HL-60/S4 treated with phorbol 12-myristate 13-acetate at 8.2 ng/mL for 4 days and 3 days (cell line): ENCODE measurements around the gene RPTN.
"Not testable (repeated sequence)": the region's sequence is repeated elsewhere in the genome, so short reads cannot be mapped to it uniquely, and the experiment has no call there.

Source experiments
- in situ Hi-C: fragments of 300-500 bp; cut with MboI; formaldehyde crosslinking; loops from 2 replicates; pipeline ENCODE4 v1.15.0; 2022; ENCODE audit warnings: low sequenced_read_pairs

RPTN gene

DNA sequence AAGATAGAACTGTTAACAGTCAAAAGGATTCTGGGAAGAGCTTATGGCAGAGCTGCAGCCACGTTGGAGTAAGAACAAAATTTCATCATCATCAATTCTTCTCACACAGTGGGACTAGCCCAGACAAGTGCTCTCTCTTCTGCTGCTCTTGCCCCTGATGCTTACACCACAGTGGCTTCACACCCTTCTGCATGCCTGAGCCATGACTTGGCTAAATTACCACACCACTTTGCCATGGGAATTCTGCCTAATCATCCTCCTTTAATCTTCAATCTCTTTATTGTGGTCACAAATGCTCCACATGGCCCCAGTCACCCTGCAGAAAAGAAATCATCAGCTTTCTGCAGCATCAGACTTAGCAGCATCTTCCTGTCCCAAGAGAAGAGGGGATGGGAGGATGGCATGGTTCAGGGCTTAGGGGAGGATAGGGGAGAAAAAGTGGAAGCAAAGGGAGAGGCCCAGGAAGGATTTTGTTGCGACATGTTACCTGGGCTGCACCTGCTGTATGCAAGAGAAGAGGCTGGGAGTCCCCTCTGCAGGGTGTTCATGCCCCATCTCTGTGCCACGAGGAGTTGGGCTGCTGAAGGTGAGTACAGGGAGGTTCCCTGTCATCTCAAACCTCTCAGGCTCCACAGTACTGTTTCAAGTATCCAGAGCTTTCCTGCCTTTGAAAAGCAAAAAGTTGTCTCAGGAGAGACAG, 9.0 kb upstream of the RPTN start:
- in situ Hi-C loops = no loop called here

DNA sequence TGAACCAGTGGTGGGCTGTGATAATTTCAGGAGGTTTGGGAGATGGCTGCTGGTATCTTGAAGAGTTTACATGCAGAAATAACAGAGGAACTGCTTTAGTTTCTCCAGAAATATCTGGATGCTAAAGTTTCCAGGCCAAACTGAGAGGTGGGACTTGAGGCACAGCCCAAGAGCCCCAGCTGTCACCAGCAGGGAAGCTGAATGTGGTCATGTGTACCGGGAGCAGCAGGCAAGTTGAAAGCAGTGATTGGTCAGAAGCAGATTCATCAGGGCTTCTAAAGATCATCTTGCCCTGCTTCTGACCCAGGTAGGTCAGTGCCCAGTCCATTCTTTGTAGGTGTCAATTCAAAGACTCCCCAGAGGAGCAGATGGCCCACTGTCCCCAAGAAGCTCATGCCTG, 7.9 kb upstream of the RPTN start:
- in situ Hi-C loops = no loop called here

DNA sequence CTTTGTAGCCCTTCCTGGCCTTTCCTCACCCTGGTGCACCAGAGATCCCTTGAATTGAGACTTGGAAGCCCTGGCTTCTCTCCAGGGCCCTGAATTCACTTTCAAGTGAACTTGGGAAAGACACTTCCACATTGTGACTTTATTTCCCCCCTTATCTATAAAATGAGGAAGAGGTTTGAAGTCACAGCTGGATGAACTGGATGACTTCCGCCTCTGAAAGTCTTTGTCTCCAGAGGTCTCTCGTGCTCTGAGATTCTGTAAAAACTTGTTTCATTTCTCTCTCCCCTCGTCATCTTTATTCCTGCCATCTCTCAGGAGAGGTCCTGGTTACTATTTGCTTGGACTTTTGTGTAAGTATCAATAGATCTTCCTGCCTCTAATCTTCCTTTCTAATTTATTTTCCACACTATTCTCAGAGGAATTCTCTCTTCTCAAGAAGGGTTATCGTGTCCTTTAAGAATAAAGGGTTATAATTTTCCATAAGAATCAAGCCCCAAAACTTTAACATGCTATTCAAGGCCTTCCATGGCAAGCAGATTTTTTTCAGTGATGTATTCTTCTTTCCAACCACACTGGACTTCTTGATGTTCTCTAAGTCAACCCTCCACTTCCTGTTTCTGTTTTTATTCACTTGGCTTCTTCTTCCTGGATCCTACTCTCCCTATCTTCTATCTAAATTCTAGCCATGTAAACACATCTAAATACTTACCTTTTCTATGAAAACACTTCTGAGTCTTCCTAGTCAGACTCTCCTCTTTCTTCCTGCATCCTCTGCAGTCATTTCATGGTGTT, 6.5 kb upstream of the RPTN start:
- in situ Hi-C loops = no loop called here

DNA sequence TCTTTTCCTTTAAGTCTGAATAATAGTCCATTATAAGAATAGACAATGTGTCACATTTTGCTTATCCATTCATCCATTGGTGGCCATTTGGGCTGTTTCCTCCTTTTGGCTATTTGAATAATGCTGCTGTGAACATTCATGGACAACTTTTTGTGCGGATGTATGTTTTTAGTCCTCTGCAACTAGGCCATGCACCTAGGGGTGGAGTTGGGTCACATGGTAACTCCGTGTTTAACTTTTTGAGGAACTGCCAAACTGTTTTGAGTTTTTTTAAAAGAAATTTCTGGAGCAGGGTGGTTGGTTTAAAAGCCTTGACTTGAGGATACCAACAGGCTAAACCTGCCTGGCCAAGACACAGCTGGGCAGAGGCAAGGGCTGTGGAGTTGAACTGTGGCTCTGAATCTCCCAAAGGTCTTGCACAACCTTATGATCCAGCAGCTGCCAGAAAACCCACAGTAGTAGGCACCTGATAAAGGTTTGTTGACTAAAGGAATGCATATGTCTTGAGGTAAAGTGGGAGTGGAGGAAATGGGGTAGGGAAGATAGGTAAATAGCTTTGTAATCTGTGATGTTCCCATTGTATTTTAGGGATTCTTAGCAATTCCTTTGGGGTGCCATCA, 5.6 kb upstream of the RPTN start:
- in situ Hi-C loops = no loop called here

DNA sequence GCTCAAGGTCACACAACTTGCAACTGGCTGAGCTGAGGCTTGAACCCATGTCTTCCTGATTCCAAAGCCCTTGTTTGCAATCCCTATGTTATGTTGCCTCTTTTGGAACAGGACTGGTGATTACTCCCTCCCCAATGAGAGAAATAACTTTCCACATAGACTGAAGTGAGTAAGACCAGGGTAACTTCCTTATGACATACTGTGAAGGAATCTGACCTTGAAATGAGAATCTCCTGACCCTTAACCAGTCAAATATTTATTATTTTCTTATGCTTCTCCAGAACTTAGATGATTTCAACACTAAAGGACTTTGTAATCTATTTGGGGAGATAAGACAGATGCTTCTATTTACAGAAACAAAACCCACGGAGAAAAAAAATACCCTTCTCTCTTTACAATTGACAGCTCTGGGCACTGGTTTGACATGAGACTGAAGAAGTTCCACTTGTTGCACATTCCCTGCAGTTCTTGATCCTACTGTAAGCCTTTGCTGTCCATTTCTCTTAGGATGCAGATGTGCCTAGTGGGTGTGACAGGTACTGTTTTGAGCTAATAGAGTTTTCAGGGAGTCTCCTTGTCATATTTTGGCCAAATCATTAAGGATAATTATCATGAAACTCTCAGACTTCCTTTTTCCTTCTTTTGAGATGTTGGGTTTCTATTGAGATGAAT, 3.9 kb upstream of the RPTN start:
- in situ Hi-C loops = no loop called here

DNA sequence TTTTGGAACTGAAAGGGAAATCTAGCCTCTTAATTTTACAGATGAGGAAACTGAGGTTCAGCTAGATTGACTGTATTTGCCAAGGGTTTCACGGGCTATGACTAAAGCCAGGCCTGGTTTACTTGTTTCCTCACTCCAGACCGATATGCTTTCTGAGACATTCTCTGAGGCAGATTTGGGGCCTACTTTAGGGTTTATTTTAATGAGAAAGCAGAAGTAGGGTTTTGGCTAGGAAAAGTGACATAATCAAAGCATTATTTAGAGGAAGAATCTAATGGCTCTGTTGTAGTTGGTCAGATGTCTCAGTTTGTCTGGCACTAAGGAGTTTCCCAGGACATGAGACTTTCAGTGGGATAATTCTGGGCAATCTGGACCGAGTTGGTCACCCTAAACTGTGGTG, 1.5 kb upstream of the RPTN start:
- in situ Hi-C loops = no loop called here

DNA sequence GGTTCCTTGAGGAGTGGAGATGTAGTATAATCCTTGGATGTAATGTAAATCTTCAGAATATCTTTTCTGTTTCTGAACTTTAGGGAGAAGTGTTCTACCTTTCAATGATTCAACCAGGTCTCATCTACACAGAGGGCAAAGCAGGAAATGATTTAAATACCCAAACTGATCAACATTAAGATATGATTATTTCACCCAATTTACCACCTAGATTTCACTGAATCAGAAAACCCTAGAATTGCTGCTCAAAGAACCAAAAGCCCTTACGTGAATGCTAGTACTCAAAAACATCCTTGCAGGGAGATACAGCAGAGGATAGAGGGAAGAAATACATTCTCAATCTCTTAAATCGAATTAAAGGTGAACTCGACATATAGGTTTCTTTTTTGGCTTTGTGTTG, 5.0 kb downstream of the RPTN start:
- in situ Hi-C loops = no loop called here

DNA sequence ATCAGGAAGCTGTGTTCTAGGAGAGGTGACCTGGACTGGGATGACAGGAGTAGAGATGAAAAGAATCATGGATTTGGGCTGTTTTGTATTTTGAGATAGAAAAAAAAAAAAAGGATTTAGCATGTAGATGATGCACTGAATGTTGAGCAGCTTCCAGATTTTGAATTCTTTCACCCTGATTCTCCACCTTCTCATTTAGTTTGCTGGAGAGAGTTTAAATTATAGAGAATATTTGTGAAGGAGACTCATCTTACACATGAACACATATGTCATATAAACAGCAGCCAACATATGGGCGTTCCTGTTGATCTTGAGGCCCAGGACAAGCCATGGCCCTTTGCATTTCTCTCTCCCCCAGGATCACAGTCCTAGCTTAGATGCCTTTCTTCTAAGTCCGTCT, 7.4 kb downstream of the RPTN start:
- in situ Hi-C loops = no loop called here

DNA sequence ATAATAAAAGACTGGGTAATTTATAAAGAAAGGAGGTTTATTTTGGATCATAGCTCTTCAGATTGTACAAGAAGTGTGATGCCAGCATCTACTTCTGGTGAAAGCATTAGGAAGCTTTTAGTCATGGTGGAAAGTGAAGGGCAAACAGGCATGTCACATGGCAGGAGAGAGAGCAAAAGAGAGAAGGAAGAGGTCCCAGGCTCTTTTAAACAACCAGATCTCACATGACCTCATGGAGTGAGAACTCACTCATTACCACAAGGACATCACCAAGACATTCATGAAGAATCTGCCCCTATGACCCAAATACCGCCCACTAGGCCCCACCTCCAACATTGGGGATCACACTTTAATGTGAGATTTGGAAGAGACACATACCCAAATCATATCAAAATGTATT, 10.0 kb downstream of the RPTN start:
- in situ Hi-C loops = no loop called here

DNA sequence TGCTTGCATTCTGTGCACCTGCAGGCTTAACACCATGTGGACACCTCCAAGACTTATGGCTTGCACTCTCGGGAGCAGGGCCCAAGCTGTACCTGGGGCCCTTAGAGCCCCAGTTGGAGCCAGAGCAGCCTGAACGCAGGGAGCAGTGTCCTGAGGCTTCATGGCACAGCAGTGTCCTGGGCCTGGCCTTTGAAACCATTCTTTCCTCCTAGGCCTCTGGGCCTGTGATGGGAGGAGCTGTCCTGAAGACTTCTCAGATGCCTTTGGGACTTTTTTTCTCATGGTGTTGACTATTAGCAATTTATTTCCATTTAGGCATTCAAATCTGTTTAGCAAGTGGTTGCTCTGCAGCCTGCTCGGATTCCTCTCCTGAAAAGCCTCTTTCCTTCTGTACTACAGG, 11.0 kb downstream of the RPTN start:
- in situ Hi-C loops = no loop called here

DNA sequence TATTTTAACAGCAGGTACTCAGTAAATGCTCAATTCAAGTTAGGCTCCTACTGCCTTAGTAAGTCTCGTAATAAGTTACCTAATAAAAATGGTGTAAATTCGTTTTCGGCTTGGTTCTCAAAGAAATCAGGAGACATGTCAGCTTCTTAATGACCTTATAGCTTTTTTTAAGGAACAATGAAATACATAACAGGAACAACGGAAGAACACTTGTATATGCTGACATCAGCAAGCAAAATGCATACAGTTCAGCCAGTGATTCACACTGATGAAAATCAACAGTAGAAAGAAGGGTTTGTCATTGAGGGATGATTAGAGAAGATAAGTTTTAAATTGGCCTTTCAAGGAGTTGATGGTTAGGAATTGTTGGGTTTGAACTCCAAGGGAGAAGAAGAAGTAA, 13.3 kb downstream of the RPTN start:
- in situ Hi-C loops = no loop called here

DNA sequence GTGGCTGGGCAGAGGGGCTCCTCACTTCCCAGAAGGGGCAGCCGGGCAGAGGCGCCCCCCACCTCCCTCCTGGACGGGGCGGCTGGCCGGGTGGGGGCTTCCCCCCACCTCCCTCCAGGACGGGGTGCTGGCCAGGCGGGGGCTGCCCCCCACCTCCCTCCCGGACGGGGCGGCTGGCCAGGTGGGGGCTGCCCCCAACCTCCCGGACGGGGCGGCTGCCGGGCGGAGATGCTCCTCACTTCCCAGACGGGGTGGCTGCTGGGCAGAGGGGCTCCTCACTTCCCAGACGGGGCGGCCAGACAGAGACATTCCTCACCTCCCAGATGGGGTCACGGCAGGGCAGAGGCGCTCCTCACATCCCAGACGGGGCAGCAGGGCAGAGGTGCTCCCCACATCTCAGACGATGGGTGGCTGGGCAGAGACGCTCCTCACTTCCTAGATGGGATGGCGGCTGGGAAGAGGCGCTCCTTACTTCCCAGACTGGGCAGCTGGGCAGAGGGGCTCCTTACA, 14.3 kb downstream of the RPTN start:
- in situ Hi-C loops = not testable (repeated sequence)

DNA sequence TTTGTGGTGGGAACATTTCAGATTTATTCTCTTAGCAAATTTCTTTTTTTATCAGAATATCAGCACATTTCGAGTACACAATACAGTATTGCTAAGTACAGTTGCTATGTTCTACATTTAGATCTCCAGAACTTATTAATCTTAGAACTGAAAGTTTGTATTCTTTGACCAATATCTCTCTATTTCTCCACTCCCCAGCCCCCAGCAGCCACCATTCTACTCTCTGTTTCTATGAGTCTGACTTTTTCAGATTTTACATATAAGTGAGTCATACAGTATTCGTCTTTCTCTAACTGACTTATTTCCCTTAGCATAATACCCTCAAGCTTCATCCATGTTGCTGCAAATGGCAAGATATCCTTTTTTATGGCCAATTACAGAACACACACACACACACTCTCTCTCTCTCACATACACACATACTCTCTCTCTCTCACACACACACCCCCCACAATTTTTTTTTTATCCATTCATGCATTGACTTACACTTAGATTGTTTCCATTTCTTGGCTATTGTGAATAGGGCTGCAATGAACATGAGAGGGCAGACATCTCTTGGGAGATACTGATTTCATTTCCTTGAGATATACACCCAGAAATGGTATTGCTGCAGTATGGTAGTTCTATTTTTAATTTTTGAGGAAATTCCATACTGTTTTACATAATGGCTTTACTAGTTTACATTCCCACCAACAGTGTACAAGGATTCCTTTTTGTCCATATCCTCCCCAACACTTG, 15.7 kb downstream of the RPTN start:
- in situ Hi-C loops = no loop called here

DNA sequence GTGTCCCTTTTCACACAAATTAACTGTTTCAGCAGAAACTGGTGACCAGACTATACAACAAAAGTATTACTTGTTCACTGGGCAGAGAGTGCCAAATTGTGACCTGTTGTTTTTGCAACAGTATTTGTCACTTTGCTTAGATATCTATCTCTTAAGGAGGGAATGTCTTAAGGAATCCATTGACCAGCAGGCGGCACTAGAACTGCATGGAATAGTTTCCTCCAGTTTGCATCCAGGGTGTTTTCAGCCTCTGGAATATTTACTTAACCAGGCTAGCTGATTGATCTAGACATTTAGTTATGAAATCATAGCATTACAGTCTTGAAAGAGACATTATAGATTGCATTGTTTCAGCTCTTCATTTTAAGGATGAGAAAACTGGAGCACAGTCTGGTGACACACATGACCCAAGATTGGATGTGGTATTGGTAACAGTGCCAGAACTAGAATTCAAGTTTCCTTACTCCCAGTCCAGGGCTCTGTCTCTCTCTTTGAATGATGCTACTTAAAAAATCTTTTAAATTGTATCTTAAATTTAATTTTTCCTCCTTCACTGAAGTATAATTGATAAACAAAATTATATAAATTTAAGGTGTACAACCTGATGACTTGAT, 16.9 kb downstream of the RPTN start:
- in situ Hi-C loops = no loop called here

DNA sequence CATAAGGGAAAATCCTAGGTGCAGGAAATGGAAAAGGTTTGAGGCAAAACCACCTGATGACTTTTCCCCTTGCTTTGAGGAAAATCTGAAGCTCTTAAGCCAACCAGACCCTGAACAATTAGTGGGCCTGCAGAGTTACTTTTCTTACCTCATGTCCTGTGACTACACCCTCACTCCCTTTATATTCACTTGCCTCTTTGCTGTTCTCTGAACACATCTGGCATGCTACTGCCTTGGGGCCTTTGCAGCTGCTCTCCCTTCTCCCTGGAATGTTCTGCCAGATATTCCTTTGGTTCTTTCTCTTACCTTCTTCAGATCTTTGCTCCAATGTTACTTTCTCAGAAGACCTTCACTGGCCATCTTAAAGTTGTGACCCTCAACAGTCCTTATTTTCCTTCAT, 21.8 kb downstream of the RPTN start:
- in situ Hi-C loops = loop anchor here (10.0 kb wide), 1 partner anchor 48 kb away; no protein-coding TSS in a partner anchor

DNA sequence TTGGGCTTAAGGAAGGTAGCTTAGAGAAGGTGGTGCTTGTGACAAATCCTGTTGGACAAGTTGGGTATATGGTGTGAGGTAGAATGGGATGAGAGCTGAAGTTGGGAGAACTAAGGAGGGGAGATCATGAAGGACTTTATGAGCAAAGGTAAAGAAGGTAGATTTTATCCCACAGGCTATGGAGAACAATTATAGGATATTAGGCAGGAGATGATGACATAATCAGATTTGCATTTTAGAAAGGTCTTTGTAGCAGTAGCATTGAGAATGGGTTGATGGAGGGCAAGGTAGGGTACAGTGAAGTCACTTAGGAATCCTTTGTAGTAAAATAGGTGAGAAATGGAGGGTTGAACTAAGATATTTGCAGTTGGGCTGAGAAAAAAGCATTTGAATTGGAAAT, 28.8 kb downstream of the RPTN start:
- in situ Hi-C loops = loop anchor here (10.0 kb wide), 1 partner anchor 55 kb away; no protein-coding TSS in a partner anchor

DNA sequence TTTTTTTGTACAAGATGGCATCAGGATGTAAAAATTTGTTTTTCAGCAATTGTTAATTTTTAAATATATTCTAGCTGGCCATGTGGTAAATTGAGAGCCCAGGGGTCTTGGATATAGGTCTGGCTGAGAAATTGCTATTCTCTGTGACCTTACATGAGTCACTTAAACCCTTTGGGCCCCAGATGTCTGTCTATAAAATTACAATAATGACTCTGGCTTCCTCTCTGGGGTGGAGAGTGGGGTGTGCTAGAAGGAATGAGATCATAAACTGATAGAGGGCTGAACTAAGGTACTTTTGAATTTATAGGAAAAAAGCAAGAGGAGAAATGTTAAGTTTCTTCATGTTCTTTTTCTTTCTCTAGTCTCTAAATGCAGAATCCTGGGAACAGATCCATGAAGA, 31.4 kb downstream of the RPTN start:
- in situ Hi-C loops = no loop called here

DNA sequence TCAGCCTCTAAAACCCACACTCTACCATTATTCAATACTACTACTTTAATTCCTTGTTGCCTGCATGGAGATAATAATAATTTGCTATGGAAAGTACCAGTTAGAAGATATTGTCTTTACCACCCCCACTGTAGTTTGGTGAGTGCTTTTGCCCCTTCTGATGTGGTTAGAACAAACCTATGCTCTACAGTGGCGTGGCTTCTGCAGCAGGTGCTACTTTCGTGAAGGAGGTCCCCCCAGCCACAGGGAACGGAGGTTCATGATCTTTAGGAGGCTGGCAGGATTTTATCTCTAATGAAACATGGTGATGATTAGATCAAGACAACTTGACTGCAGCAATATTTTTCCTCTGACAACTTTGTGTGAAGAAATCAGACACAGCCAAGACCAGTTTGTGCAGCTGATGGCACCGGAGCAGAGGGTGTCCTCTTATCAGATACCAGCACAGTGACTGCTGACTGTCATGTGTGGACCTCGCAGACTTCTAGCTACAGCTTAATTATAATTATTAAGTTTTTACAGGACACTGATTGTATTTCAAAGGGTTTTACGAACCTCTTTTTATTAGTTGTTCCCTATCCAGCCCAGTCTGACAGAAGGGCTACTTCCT, 33.1 kb downstream of the RPTN start:
- in situ Hi-C loops = no loop called here

DNA sequence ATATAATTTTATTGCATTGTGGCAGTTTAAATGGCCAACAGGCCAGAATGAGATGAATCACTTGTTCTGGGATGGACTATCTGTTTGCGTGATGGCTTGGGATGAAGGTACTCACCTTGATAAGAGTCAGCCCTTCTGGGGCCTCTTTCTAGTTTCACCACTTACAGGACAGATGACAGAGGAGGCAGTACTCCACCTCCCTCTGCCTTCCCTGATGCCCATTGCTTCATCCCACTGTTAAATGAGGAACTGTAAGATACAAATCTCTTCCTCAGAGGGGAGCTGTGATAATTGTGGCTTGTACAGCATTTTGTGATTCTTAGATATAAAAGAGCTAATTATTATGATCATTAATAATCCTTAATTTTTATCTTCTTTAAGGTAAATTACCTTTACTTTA, 40.1 kb downstream of the RPTN start:
- in situ Hi-C loops = no loop called here

DNA sequence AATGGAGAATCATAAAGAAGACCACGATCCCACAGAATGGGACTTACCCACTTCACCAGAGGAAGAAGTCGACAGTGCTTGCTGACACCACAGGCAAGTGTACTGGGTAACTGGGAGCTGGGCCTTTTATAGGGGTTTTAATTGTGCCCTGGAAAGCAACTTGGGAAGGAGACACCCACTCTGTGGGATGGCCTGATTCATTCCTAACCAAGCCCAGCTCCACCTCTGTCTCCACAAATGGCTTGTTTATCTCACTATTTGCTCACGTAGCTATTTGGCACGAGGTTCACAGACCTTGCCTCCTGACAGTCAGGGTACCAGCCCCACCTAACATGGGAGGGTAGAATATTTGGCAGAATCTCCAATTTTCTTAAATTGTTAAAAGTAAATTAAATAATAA, 43.7 kb downstream of the RPTN start, which contains the start of gene TCHH:
TSS of gene TCHH (minus strand) at position 101 of the 400 bp plus-strand sequence. CDS start 1,364 bp downstream, outside the sequence.
- in situ Hi-C loops = no loop called here
